K562 (cell line): ENCODE measurements around the gene EFCAB7. TPM values are rescaled to one million over a fixed set of nuclear protein-coding genes. Genes with fewer than 3 reads are reported as not detected.
A peak's percentile ranks its signal among the peaks of the same experiment; 100 is the strongest.

Experiments
- AFF1 ChIP-seq, 2 experiments: fragments of 450-650 bp; IDR thresholded peaks; 2 replicates each; pipeline ENCODE4 v1.6.1; 2018; ENCODE audit warnings: mild to moderate bottlenecking in 2 of 2, low read depth in 1 of 2; ENCODE audit not compliant: partially characterized antibody in 2 of 2
- CBX3 ChIP-seq, 2 experiments: IDR thresholded peaks; 1 replicate in 1 of 2; 2 replicates in 1 of 2; pipeline ENCODE4 v1.6.1; 2012; ENCODE audit warnings: inconsistent platforms in 2 of 2, low read length in 2 of 2, borderline replicate concordance in 1 of 2, control low read depth in 1 of 2
- CHAMP1 ChIP-seq: fragments of 450-650 bp; IDR thresholded peaks from 2 replicates; pipeline ENCODE4 v1.6.1; 2016; ENCODE audit warnings: mild to moderate bottlenecking
- GABPB2 ChIP-seq: fragments of 250-450 bp; sonication (Bioruptor Pico); conservative IDR thresholded peaks from 2 replicates; pipeline ENCODE4 v1.5.1; 2021; ENCODE audit warnings: mild to moderate bottlenecking
- GATA2 ChIP-seq: sonication (generic); formaldehyde crosslinking; IDR thresholded peaks from 2 replicates; pipeline ENCODE4 v1.4.0; 2020; ENCODE audit warnings: mild to moderate bottlenecking, missing genetic modification reagents
- MNT ChIP-seq, 2 experiments: fragments of 450-650 bp; conservative IDR thresholded peaks; 2 replicates each; pipeline ENCODE4 v1.6.1; 2017; ENCODE audit warnings: mild to moderate bottlenecking in 2 of 2, moderate library complexity in 2 of 2
- NFATC3 ChIP-seq: fragments of 450-650 bp; IDR thresholded peaks from 2 replicates; pipeline ENCODE4 v1.6.1; 2017; ENCODE audit warnings: mild to moderate bottlenecking
- NR1H2 ChIP-seq: sonication (generic); formaldehyde crosslinking; IDR thresholded peaks from 2 replicates; pipeline ENCODE4 v1.4.0; 2020; ENCODE audit warnings: mild to moderate bottlenecking, missing genetic modification reagents
- PTTG1 ChIP-seq: fragments of 450-650 bp; IDR thresholded peaks from 2 replicates; pipeline ENCODE4 v1.6.1; 2016; ENCODE audit warnings: low read depth, mild to moderate bottlenecking, missing genetic modification characterization, missing compliant biosample characterization
- STAT5B ChIP-seq: fragments of 250-450 bp; sonication (Bioruptor Pico); IDR thresholded peaks from 2 replicates; pipeline ENCODE4 v1.8.0; 2021; ENCODE audit warnings: mild to moderate bottlenecking, inconsistent platforms
- THRA ChIP-seq: fragments of 450-650 bp; IDR thresholded peaks from 2 replicates; pipeline ENCODE4 v1.6.1; 2017; ENCODE audit warnings: mild to moderate bottlenecking, moderate library complexity
- THRAP3 ChIP-seq: fragments of 450-650 bp; IDR thresholded peaks from 2 replicates; pipeline ENCODE4 v1.6.1; 2016; ENCODE audit warnings: mild to moderate bottlenecking, inconsistent platforms, borderline replicate concordance
- ZBTB9 ChIP-seq: fragments of 450-650 bp; formaldehyde crosslinking; IDR thresholded peaks from 2 replicates; pipeline ENCODE4 v1.4.0; 2020; ENCODE audit warnings: mild to moderate bottlenecking, moderate library complexity
- ZNF124 ChIP-seq: sonication (generic); formaldehyde crosslinking; IDR thresholded peaks from 2 replicates; pipeline ENCODE4 v1.8.1; 2022; ENCODE audit warnings: missing genetic modification reagents
- ZNF175 ChIP-seq: fragments of 200-800 bp; sonication (Bioruptor generic); IDR thresholded peaks from 2 replicates; pipeline ENCODE4 v1.6.1; 2016; ENCODE audit warnings: low read depth, mild to moderate bottlenecking, missing genetic modification characterization, missing compliant biosample characterization
- polyA plus RNA-seq, 8 experiments: library from polyadenylated mRNA; depleted of rRNA in 4 of 8; stranded (reverse) in 5 of 8; unstranded in 3 of 8; fragments of >200 nt; fragmentation: Nextera tagmentation in 2 of 8; fragmentation: Illumina TruSeq in 1 of 8; extraction: Ambion mirVana in 2 of 8; extraction: Trizol in 1 of 8; gene quantifications; 2 replicates each; pipeline versions ENCODE4 v1.2.1 to v1.2.3, GENCODE V29; 2011 to 2014; ENCODE audit warnings: inconsistent platforms in 1 of 8, missing spikeins in 1 of 8
- total RNA-seq, 7 experiments: library from RNA; depleted of rRNA in 6 of 7; stranded (reverse); fragments of >200 nt in 6 of 7; fragmentation: Illumina TruSeq in 2 of 7; extraction: Trizol in 2 of 7; gene quantifications; 2 replicates each; pipeline versions ENCODE4 v1.2.1 to v1.2.3, GENCODE V29; 2011 to 2021; ENCODE audit warnings: low replicate concordance in 1 of 7

EFCAB7 gene
- total and polyA plus RNA-seq, 9 of the 15 experiments (the other 6 are each of a cell fraction or from before 2014, with no cell fraction given) = 3.2 to 7.6 (median 5.7) TPM

GRCh38 chr1:63522891-63523728, at the start of gene EFCAB7, which contains the start of gene ITGB3BP (continued):
- TF ChIP-seq THRA (no peak), STAT5B (CRISPR knock-in tag) (no peak), GABPB2 (CRISPR knock-in tag) (no peak), ZBTB9 (CRISPR knock-in tag) (0 out of 2 replicates have a peak, but pooled peaks have one; percentile 43), CBX3 (IDR thresholded peaks at IDR 0.05; ENCODE audit: borderline replicate concordance in 1 of 2, low read length in 2 of 2) (peak in 1 of 2 experiments; percentile 89; a peak in 2 of 3 replicates), THRAP3 (0 out of 2 replicates have a peak, but pooled peaks have one; percentile 71), GATA2 (CRISPR knock-in tag) (no peak), AFF1 (IDR thresholded peaks at IDR 0.05; ENCODE audit: low read depth in 1 of 2, partially characterized antibody in 2 of 2) (peak; percentile 81 to 88), ZNF124 (CRISPR knock-in tag) (no peak), NFATC3 (peak; percentile 92), NR1H2 (no peak), CHAMP1 (peak; percentile 98), MNT (conservative IDR thresholded peaks at IDR 0.05) (peak; percentile 87 to 95), PTTG1 (tag) (no peak), ZNF175 (CRISPR knock-in tag) (peak; percentile 83; the same call in 1 of the 2 replicates)
